Amniotic stem cell (primary cell): Measurements from ENCODE around the gene DENND10.
A peak's percentile ranks its signal among the peaks of the same experiment; 100 is the strongest.
"Not testable (repeated sequence)": the region's sequence is repeated elsewhere in the genome, so short reads cannot be mapped to it uniquely, and the experiment has no call there.

Source experiments
- DNase-seq: peaks from one replicate; lab custom pipeline; 2025; lab: John Stamatoyannopoulos, UW

DENND10 gene

DNA sequence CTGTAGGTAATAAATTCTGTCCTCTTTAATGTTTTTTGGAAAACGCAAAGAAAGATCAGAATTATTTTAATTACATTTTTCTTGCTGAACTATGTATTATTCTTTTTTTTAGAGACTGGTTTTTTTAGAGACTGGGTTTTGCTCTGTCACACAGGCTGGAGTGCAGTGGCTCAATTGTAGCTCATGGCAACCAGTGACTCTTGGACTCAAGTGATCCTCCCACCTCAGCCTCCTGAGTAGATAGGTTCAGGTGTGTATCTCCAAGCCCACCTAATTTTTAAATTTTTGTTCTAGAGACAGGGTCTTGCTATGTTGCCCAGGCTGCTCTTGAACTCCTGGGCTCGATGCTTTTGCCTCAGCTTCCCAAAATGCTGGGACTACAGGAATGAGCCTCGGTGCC is 5.3 kb upstream of the DENND10 start:
- no peak for DNase-seq

DNA sequence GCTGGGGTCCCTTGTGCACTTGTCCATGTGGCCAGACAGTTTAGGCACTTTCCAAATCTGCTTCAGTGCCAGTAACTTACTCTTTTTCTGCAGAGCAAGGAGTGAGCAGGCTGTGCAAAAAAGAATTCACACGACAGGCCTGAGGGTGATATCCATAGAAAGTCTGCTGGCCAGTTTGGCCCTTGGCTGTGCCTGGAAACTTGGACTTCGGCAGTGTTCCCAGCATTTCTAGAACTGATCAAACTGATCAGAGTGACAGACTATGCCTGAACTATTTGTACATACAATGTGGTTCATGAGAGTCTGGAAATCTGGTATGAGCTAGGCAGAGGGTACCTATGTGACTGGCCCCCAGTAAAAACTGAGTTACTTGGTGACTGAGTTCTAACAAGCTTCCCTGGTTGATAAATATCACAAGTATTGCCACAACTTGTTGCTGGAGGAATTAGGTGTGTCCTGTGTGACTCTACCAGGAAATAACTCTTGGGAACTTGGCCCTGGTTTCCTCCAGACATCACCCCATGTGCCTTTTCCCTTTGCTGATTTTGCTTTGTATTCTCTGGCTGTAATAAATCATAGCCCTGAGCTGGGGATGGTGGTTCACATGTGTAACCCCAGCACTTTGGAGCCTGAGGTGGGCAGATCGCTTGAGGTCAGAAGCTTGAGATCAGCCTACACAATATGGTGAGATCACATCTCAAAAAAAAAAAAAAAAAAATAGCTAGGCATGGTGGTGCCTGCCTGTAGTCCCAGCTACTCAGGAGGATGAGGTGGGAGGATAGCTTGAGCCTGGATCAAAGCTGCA is 3.3 kb upstream of the DENND10 start:
- no peak for DNase-seq

DNA sequence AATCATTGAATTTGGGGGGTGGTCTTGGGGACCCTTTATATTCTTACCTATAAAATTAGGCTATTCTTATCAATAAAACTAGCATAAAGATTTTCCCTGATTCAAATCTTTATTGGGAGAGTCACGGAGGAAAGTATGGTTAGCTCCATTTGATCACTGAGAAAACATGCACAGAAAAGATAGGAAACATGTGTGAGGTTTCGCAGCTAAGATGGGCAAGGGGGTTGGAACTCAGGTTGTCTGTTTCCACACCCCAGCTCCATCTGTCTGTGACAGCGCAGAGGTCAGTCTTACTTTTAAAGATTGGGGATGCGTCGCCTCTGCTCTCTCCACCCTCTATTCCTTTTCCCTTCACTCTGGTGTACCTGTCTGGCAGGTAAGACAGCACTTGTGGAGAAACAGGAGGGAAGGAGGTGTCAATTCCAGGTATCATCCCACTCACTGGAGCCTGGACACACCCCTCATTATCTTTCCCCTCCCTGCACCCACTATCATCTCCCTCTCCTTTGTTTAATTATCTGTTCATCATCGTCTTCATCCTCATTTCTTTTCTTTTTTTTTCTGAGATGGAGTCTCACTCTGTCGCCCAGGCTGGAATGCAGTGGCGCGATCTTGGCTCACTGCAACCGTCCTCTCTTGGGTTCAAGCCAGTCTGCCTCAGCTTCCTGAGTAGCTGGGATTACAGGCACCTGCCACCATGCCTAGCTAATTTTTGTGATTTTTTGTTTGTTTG is 2.4 kb upstream of the DENND10 start:
- DNase-seq: no peak

DNA sequence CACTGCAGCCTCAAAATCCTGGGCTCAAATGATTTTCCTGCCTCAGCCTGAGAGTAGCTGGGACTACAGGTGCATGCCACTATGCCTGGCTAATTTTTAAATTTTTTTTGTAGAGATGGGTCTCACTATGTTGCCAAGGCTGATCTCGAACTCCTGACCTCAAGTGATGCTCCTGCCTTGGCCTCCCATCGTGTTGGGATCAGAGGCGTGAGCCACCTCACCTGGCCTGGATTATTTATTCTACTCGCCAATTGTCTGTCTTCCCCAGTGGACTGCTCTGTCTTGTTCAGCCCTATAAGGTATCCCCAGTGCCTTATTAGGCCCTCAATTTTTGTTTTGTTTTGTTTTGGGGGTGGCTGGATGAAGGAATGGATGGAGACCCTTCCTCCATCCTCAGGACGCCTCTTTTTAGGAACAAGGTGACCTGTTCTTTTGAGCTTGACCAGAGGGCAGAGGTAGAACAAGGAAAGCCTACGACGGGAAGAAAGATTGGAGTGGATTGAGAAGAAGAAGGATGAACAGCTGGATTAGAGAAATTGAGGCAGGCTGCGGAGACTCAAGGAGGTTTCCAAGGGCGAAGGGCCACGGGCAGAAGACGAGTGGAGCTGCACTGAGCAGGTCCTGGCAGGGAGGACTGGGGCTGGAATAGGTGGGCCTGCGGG is 541 bp upstream of the DENND10 start:
- no peak for DNase-seq

DNA sequence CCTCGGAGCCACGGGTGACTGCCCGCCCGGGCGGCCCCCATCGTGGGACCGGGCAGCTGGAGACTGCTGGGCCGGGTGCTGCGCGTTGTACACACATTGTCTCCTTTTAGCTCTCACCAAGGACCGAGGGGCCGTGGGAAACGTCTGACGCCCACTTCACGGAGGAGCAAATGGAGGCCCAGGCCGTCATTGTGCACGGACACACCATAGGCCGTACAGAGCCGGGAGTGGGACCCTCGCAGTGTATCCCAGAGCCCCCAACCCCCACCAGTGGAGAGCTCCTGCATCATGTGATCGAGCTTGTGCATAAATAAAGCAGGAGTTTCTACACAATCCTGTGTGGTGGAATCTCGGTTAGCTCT is 722 bp downstream of the DENND10 start:
- DNase-seq: no peak

DNA sequence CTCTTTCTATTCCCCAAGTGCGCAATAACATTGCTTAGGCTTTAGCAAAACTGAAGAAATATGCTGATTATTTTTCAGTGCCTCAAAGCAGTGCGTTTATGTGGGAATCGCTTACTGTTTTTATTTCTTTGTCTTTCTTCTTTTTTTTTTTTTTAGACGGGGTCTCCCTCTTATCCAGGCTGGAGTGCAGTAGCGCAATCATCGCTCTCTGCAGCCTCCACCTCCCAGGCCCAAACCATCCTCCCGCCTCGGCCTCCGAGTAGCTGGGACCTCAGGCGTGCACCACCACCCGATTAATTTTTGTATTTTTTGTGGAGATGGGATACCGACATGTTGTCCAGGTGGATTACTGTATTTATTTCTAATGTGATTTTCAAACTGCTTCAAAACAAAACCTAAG is 1.2 kb downstream of the DENND10 start:
- no peak for DNase-seq

DNA sequence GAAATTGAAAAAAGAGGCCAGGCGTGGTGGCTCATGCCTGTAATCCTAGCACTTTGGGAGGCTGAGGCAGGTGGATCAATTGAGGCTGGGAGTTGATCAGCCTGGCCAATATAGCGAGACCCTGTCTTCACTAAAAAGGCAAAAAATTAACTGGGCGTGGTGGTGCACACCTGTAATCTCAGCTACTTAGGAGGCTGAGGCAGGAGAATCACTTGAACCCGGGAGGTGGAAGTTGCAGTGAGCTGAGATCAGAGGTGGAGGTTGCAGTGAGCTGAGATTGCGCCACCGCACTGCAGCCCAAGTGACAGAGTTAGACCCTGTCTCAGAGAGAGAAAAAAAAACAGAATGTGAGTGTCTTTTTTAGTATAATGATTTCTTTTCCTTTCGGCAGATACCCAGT is 2.0 kb downstream of the DENND10 start:
- DNase-seq: not testable (repeated sequence)

DNA sequence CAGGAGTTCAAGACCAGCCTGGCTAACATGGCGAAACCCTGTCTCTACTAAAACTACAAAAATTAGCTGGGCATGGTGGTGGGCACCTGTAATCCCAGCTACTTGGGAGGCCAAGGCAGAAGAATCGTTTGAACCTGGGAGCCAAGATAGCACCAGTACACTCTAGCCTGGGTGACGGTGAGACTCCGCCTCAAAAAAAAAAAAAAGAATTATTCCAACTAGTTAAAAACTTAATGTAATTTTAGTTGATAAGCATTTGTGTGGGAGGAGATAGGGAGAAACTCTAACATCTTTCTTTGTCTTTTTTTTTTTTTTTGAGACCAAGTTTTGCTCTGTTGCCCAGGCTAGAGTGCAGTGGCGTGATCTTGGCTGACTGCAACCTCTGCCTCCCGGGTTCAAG is 3.2 kb downstream of the DENND10 start:
- not testable (repeated sequence) for DNase-seq

DNA sequence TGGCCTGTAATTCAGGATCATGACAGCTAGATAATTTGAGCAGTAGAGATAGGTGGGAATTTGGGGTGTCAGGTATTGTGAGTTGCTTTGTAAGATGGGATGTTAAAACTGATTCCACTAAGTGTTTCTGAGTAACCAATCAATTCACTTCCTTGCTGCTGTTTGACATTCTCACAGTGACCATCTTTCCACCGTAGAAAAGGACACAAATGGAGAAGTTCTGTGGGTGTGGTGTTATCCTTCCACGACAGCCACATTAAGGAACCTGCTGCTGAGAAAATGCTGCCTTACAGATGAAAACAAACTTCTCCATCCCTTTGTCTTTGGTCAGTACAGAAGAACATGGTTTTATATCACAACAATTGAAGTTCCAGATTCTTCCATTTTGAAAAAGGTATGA is 3.9 kb downstream of the DENND10 start:
- DNase-seq: not testable (repeated sequence)

DNA sequence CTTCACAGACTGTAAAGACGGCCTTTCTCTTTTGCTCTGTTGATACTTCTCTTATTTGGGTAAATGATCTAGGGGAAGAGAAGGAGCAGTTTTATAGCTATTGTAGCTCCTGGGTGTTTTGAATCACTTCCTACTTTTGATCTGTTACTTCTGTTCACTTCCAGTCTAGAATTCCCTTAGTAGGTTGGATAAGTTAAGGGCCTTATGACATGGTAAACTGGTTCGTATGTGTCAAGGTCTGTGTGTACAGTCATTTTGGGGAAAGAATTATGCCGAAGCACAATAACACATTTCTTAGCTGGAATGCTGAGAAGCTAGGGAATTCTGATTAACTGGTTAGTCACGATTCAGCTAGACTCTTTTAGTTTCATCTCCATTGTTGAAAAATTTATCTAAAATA is 8.1 kb downstream of the DENND10 start:
- peak; percentile 16 for DNase-seq

DNA sequence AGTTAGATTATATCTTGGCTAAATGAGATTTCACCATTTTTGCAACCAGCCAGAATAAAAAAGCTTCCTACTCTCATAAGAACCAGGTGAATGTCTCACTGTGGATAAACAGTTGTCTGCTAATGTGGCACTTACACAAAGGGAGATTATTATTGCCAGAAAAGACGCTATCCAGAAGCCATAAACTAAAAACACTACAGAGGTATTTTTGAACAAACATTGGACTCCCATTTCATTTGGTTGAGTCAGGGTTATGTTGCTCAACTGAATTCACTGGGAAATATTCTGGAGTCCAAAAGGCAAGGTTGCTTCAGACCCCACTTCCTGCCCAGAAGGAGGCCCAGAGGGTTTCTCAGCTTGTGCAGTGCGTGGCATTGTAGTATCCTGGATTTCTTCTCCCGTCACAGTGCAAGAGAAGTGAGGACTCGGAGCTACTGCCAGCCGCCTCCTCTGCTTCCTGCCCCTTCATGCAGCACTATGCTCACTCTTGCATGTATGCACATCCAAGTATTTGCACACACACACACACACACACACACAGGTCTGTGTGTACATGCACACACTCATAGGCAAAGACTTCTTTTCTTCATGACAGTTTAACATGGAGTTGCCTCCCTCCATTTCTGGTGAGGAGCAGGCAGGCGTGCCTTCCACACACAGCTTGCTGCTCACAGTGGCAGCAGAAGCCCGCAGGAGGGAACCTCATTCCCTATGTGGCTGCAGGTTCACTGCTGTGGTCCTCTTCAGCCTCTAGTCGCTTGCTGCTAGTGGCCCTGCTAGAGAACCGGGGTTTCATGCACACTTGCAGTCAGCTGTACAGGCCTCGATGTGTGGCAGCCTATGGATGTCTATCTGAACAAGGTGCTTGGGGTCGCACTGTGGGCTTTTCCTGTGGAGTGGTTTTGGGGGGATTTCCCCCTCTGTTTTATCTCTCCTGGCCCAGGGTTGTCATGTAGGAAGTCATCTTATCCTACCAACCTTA is 10.1 kb downstream of the DENND10 start:
- peak; percentile 61 for DNase-seq

DNA sequence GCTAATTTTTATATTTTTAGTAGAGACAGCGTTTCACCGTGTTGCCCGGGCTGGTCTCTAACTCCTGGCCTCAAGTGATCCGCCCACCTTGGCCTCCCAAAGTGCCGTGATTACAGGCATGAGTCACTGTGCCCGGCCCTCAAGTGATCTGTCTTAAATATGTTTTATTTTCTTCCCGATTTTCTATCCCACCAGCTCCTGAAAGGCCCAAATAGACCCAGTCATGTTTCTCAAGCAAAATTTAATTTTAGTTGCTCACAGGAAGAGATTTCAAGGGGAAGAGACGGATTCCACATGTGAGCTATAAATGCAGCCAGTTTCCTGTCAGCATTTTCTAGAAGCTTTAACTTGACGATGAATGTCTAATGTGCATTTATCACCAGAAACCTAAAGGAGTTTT is 12.0 kb downstream of the DENND10 start:
- no peak for DNase-seq

DNA sequence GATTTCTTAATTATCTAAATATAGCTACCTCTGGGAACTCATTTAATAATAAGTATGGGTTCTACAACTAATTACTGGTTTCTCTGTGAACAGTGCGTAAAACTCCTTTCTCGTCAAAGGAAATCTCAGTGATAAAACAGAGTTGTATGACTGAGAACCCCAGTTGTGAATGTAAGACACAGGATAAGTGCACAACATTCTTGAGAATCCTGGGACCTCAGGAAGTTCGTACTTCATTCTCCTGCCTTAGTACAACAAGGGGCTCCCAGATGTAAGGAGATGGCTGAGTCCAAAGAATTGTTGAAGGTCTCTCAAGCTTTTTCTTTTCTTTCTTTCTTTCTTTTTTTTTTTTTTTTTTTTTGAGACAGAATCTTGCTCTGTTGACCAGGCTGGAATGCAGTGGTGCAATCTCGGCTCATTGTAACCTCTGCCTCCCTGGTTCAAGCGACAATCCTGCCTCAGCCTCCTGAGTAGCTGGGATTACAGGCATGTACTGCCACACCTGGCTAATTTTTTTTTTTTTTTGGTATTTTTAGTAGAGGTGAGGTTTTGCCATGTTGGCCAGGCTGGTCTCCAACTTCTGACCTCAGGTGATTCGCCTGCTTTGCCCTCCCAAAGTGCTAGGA is 12.5 kb downstream of the DENND10 start:
- DNase-seq: no peak

DNA sequence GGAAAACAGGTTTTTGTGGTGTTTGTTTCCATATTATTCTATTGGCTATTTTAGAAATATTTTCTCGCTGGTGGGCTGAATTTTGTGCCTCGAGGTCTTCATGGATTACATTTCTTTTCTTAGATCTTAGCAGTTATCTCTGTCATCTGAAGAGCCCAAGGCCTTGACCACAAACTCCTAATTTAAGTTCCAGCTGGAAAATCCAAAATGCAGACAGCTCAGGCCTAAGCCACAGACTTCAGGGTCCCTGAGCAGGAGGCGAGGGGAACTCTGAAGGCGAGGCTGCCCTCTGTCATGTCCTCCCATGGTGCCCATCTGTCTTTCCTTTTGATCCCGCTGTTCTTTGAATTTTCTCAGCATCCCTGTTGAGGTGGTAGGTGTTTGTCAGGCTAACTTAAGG is 14.3 kb downstream of the DENND10 start:
- DNase-seq: no peak

DNA sequence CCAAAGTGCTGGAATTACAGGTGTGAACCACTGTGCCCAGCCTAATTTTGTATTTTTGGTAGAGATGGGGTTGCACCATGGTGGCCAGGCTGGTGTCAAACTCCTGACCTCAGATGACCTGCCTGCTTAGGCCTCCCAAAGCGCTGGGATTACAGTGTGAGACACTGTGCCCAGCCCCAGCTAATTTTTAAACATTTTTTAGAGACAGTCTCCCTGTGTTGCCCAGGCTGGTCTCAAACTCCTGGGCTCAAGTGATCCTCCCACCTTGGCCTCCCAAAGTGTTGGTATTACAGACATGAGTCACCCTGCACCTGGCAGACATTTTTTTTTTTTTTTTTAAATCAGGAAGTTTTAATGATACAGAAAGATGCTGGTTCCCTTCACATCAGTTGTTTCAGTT is 15.5 kb downstream of the DENND10 start:
- DNase-seq: no peak

DNA sequence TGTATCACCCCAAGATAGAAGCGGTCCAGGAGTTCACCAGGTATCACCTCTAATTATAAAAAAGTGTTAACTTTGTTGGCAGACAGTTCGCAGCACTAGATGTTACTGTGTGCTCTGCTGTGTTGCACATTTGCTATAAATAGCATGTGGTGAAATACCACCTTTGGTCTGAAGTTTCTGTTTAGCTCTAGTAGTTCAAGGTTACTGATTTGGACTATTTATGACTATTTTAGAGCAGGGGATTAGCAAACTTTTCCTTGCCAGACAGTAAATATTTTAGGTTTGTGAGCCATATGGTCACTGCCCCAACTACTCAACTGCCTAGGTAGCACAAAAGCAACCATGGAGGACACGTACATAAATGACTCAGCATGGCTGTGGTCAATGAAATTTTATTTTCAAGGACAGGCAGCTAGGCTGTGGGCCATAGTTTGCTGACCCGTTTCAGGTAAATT is 16.5 kb downstream of the DENND10 start:
- DNase-seq: no peak

DNA sequence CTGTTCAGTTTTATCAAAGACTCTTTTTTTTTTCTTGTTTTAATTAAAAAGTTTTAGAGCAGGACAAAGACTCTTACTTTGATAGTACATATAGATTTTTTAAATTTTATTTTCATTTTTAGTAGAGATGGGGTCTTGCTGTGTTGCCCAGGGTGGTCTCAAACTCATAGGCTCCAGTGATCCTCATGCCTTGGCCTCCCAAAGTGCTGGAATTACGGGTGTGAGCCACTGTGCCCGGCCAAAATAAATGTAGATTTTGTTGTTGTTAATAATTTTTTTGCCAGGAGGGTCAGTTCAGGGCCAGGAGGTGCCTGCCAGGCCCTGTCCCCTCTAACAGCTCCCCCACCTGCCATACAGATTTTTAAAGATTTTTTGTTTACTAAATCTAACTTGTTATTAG is 17.0 kb downstream of the DENND10 start:
- DNase-seq: no peak

DNA sequence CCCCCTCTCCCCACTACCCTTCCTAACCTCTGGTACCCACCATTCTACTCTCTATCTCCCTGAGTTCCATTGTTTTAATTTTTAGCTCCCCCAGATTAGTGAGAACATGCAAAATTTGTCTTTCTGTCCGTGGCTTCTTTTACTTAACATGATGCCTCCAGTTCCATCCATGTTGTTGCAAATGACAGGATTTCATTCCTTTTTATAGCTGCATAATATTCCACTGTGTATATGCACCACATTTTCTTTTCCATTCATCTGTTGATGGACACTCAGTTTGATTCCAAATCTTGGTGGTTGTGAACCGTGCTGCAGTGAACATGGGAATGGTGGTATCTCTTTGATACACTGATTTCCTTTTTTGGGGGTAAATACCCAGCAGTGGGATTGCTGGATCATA is 22.0 kb downstream of the DENND10 start:
- no peak for DNase-seq

DNA sequence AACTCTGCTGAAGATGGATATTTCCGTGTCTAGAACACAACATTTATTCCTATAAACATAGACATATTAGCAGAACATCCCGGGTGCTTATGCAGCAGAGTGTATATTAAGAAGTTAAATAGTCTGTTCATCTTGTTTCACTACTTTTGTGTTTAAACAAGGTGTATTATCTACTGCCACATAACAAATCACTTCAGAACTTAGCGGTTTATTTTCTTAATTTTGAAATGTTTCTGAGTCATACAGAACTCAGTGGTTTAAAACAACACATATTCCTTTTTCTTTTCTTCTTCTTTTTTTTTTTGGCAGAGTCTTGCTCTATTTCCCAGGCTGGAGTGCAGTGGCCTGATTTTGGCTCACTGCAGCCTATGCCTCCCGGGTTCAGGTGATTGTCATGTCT is 25.8 kb downstream of the DENND10 start:
- DNase-seq: no peak

DNA sequence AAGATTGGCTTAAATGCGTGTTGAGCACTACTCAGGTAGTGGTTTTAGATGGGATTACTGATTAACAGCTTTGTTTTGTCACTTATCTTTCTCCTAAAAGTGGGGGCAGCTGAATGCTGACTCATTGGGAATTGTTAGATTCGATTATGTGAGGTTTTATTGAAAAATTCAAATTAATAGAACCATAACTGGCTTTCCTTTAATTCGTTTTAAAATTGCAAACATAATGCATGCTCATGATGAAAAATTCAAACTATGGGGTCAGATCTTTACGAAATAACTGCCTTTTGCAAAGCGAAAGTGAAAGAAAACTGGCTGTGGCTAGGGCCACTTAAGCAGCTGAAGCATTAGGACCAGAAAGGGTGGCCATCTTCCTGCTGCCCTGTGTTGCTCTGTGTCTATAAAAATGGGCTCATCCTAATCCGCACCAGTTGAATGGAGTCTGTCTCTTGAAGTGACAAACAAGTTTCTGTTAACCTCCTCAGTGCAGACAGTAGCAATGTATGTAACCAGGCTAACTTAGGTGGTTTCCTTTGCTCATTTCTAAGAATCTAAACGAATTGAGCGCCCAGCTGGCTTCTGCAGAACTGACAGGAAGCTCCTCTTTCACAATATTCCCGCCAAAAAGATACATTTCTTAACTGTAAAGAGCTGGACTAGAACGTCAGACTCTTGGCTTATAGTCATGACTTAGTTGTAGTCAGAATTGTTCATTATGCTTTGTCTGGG is 27.8 kb downstream of the DENND10 start:
- no peak for DNase-seq
